ENCODE results near the gene CYP27C1.
"Not testable (repeated sequence)": the region's sequence is repeated elsewhere in the genome, so short reads cannot be mapped to it uniquely, and the experiment has no call there.

Gene CYP27C1

DNA sequence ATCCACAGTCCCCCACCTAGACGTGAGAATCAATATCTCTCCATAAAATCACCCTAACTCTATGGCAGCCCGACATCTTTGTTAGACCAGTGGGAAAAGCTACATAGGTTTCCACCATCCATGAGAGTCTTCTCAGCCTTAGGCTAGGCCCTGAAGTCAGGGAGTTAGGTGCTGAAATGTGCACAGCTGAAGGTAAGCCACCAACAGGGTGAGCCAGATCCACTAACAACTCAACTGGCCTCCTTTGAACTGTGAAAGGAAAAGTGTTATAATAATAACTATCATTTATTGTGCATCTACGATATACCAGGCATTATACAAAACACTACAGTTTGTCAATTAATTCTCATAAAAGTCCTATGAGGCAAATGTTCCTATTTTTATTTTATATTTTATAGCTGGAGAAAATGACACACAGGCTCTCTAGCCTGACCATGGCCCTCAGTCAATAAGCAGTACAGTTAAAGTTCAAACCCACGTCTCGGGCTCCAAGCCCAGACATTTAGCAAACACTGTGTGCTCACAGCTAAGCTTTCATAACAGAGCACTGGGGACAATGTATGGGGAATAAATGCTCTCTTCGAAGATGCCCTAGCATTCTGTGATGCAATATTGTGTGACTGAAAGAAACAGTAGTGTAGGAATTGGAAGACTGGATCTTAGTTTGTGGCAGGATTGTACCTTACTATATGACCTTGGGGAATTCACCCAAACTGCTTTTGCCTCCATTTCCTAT, 11.2 kb upstream of the CYP27C1 start:
- Mint-ChIP-seq H3K4me1 (ENCODE audit: low read depth) (peaks cover 4% of the 10 kb centered on the region), H3K27me3 (ENCODE audit: low read depth) (peaks cover 9% of the 10 kb centered on the region), H3K9me3 (peaks cover 3% of the 10 kb centered on the region), H3K36me3 (ENCODE audit: low read depth) (no peaks in the 10 kb centered on the region), H3K27ac (no peak overlapping the region), H3K4me3 (no peak overlapping the region)
- no peak for DNase-seq (ENCODE audit: low spot score)

DNA sequence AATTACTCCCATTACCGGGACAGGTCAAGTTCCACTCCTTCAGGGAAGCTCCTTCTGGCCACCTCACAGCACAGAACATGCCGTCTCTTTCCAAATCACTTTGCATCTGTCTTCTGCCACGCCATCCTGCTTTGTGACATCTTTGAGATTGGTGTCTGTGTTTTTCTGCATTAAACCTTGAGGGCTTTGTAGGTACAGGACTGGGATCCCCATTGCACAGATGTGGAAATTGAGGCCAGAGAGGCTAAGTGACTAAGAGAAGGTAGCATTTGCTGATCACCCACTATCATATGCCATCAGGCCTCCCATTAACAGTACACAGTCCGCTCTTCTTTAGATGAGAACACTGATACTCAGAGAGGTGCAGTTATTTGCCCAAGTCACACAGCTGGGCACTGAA, 9.5 kb upstream of the CYP27C1 start:
- peaks cover 3% of the 10 kb centered on the region for H3K9me3 Mint-ChIP-seq
- H3K27me3 Mint-ChIP-seq (ENCODE audit: low read depth), result peaks cover 18% of the 10 kb centered on the region
- H3K4me1 Mint-ChIP-seq (ENCODE audit: low read depth), result peaks cover 4% of the 10 kb centered on the region
- H3K27ac Mint-ChIP-seq, result no peak overlapping the region
- no peak for DNase-seq (ENCODE audit: low spot score)
- no peak overlapping the region for H3K4me3 Mint-ChIP-seq
- H3K36me3 Mint-ChIP-seq (ENCODE audit: low read depth), result no peaks in the 10 kb centered on the region

- Mint-ChIP-seq H3K36me3 (ENCODE audit: low read depth) (no peaks in the 10 kb centered on the region), H3K4me3 (no peak overlapping the region), H3K4me1 (ENCODE audit: low read depth) (peaks cover 4% of the 10 kb centered on the region), H3K9me3 (peaks cover 3% of the 10 kb centered on the region), H3K27me3 (ENCODE audit: low read depth) (peaks cover 26% of the 10 kb centered on the region), H3K27ac (no peak overlapping the region)
- DNase-seq (ENCODE audit: low spot score), result no peak
Observed at GRCh38 chr2:127228102-127228501, 8.0 kb upstream of the CYP27C1 start.

DNA sequence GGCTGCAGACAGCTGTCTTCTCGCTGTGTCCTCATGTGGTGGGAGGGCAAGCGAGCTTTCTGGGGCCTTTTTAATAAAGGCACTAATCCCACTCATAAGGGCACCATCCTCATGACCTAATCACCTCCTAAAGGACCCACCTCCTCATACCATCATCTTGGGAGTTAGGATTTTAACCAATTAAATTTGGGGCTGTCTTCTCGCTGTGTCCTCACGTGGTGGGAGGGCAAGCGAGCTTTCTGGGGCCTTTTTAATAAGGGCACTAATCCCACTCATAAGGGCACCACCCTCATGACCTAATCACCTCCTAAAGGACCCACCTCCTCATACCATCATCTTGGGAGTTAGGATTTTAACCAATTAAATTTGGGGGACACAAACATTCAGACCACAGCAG, 7.2 kb upstream of the CYP27C1 start:
- H3K9me3 Mint-ChIP-seq; H3K36me3 Mint-ChIP-seq (ENCODE audit: low read depth); H3K4me1 Mint-ChIP-seq (ENCODE audit: low read depth); H3K4me3 Mint-ChIP-seq; DNase-seq (ENCODE audit: low spot score); H3K27ac Mint-ChIP-seq: not testable (repeated sequence)
- peaks cover 30% of the 10 kb centered on the region for H3K27me3 Mint-ChIP-seq (ENCODE audit: low read depth)

GRCh38 chr2:127226520-127227263, 6.6 kb upstream of the CYP27C1 start:
- DNase-seq (ENCODE audit: low spot score), result peak; percentile 54
- H3K4me3 Mint-ChIP-seq, result peak overlapping the region; percentile 47
- no peaks in the 10 kb centered on the region for H3K36me3 Mint-ChIP-seq (ENCODE audit: low read depth)
- H3K4me1 Mint-ChIP-seq (ENCODE audit: low read depth), result peaks cover 4% of the 10 kb centered on the region
- H3K27me3 Mint-ChIP-seq (ENCODE audit: low read depth), result peaks cover 31% of the 10 kb centered on the region
- peaks cover 3% of the 10 kb centered on the region for H3K9me3 Mint-ChIP-seq
- peak overlapping the region; percentile 15 for H3K27ac Mint-ChIP-seq

- no peak for DNase-seq (ENCODE audit: low spot score)
Observed at GRCh38 chr2:127226132-127226519, 6.0 kb upstream of the CYP27C1 start.

DNA sequence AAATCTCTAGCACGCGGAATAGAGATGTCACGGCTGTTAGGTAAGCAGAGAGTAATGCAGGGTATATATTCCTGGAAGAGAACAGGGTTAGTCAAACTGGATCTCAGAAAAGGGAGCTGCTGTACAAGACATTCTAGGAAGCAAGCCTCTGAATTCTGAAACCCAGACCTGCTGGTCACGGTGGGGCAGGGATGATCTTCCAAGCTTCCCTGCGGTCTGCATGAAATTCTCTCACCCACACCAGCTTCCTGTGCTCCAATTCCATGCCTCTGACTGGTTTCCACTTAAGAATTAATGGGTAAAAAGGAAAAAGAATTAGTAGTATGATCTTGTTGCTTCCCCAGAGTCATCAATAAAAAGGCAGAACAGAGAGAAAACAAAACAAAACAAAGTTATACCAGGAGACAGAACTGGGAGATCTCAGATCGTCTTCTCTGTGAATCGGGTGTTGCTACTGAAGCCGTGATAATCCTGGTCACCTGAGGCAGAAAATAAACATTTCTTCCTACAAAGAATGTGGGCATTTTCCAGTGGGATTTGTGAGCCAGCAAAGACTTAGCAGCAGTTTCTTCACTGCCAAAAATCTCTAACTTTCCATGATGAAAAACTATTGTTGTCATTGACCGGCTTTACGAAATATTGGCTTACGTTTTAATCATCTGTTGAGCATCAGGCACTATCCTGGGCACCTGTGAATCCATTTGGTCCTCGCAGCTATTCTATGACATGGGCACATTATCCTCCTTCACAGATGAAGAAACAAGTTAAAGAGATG, 5.3 kb upstream of the CYP27C1 start:
- peaks cover 6% of the 10 kb centered on the region for H3K4me1 Mint-ChIP-seq (ENCODE audit: low read depth)
- no peaks in the 10 kb centered on the region for H3K36me3 Mint-ChIP-seq (ENCODE audit: low read depth)
- H3K27me3 Mint-ChIP-seq (ENCODE audit: low read depth), result peaks cover 40% of the 10 kb centered on the region
- H3K9me3 Mint-ChIP-seq, result peaks cover 3% of the 10 kb centered on the region
- H3K27ac Mint-ChIP-seq, result no peak overlapping the region
- no peak overlapping the region for H3K4me3 Mint-ChIP-seq
- DNase-seq (ENCODE audit: low spot score), result no peak

More at GRCh38 chr2:127226132-127226519, 6.0 kb upstream of the CYP27C1 start:
- H3K4me3 Mint-ChIP-seq, result peak overlapping the region; percentile 47
- H3K27ac Mint-ChIP-seq, result no peak overlapping the region
- H3K9me3 Mint-ChIP-seq, result peaks cover 3% of the 10 kb centered on the region
- H3K27me3 Mint-ChIP-seq (ENCODE audit: low read depth), result peaks cover 32% of the 10 kb centered on the region
- H3K4me1 Mint-ChIP-seq (ENCODE audit: low read depth), result peaks cover 4% of the 10 kb centered on the region
- H3K36me3 Mint-ChIP-seq (ENCODE audit: low read depth), result no peaks in the 10 kb centered on the region

GRCh38 chr2:127224135-127224534, 4.0 kb upstream of the CYP27C1 start:
- H3K36me3 Mint-ChIP-seq (ENCODE audit: low read depth); H3K4me1 Mint-ChIP-seq (ENCODE audit: low read depth); H3K4me3 Mint-ChIP-seq; H3K9me3 Mint-ChIP-seq; H3K27ac Mint-ChIP-seq; DNase-seq (ENCODE audit: low spot score): not testable (repeated sequence)
- peaks cover 46% of the 10 kb centered on the region for H3K27me3 Mint-ChIP-seq (ENCODE audit: low read depth)

GRCh38 chr2:127220768-127221527, 849 bp upstream of the CYP27C1 start:
- no peak for DNase-seq (ENCODE audit: low spot score)
- peaks cover 4% of the 10 kb centered on the region for H3K4me1 Mint-ChIP-seq (ENCODE audit: low read depth)
- H3K27me3 Mint-ChIP-seq (ENCODE audit: low read depth), result peaks cover 72% of the 10 kb centered on the region
- peak overlapping the region; percentile 66 for H3K4me3 Mint-ChIP-seq
- no peak overlapping the region for H3K27ac Mint-ChIP-seq
- H3K9me3 Mint-ChIP-seq, result no peaks in the 10 kb centered on the region
- H3K36me3 Mint-ChIP-seq (ENCODE audit: low read depth), result peaks cover 2% of the 10 kb centered on the region

- peak overlapping the region; percentile 32 for H3K4me3 Mint-ChIP-seq
- H3K27me3 Mint-ChIP-seq (ENCODE audit: low read depth), result peaks cover 66% of the 10 kb centered on the region
- DNase-seq (ENCODE audit: low spot score), result no peak
- peaks cover 4% of the 10 kb centered on the region for H3K4me1 Mint-ChIP-seq (ENCODE audit: low read depth)
- no peaks in the 10 kb centered on the region for H3K9me3 Mint-ChIP-seq
- H3K36me3 Mint-ChIP-seq (ENCODE audit: low read depth), result peaks cover 2% of the 10 kb centered on the region
- no peak overlapping the region for H3K27ac Mint-ChIP-seq
Observed at GRCh38 chr2:127219171-127220070, 678 bp downstream of the CYP27C1 start.

- Mint-ChIP-seq H3K27ac (no peak overlapping the region), H3K4me1 (ENCODE audit: low read depth) (peaks cover 4% of the 10 kb centered on the region), H3K9me3 (no peaks in the 10 kb centered on the region), H3K36me3 (ENCODE audit: low read depth) (peaks cover 2% of the 10 kb centered on the region), H3K4me3 (peak overlapping the region; percentile 36), H3K27me3 (ENCODE audit: low read depth) (peaks cover 64% of the 10 kb centered on the region)
- DNase-seq (ENCODE audit: low spot score), result no peak
Observed at GRCh38 chr2:127218812-127219170, 1.3 kb downstream of the CYP27C1 start.

DNA sequence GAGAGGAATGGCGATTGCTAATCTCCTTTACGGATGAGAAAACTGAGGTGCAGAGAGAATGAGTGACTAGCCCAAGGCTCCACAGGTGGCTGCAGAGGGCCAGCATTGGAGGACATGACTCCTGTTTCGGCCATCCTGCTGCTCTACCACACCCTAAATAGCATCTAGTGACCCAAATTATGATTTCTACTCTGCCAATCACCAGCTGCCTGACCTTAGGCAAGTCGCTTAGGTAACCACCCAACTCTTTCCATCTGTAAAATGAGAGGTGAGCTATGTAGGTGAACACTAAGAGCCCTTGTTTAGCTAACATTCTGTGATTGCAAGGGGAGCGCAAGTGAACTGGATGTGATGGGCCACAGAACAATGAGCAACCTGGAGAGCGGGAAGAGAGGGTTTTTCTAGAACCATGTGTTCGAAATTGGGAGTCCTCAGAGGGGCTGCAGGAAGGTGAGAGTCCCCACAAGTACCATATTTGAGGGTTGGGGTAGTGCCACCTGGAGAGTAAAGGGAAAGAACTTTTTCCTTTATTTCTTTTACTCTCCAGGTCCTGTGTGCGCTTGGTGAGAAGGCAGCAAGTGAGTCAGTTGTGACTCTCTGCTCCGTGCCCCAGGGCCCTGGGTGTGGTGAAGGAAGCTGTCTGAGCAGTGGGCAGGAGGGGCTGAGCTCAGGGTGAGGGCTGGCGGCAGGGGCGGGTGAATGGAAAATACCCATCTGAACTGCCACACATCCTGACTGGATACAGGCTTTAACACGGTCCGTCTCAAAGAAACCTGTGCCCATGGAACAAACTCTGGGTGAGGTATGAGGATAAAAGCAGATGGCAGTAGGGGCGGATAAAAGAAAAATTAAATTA, 2.4 kb downstream of the CYP27C1 start:
- H3K27ac Mint-ChIP-seq, result no peak overlapping the region
- no peaks in the 10 kb centered on the region for H3K9me3 Mint-ChIP-seq
- H3K36me3 Mint-ChIP-seq (ENCODE audit: low read depth), result peaks cover 2% of the 10 kb centered on the region
- H3K4me1 Mint-ChIP-seq (ENCODE audit: low read depth), result peaks cover 4% of the 10 kb centered on the region
- H3K4me3 Mint-ChIP-seq, result no peak overlapping the region
- no peak for DNase-seq (ENCODE audit: low spot score)
- peaks cover 67% of the 10 kb centered on the region for H3K27me3 Mint-ChIP-seq (ENCODE audit: low read depth)
